ENCODE results near the gene MLLT3. TPM values are rescaled to one million over a fixed set of nuclear protein-coding genes. Genes with fewer than 3 reads are reported as not detected.

MLLT3 gene
- total RNA-seq, 1 donor from 2014 or later, result 15.8 TPM

DNA sequence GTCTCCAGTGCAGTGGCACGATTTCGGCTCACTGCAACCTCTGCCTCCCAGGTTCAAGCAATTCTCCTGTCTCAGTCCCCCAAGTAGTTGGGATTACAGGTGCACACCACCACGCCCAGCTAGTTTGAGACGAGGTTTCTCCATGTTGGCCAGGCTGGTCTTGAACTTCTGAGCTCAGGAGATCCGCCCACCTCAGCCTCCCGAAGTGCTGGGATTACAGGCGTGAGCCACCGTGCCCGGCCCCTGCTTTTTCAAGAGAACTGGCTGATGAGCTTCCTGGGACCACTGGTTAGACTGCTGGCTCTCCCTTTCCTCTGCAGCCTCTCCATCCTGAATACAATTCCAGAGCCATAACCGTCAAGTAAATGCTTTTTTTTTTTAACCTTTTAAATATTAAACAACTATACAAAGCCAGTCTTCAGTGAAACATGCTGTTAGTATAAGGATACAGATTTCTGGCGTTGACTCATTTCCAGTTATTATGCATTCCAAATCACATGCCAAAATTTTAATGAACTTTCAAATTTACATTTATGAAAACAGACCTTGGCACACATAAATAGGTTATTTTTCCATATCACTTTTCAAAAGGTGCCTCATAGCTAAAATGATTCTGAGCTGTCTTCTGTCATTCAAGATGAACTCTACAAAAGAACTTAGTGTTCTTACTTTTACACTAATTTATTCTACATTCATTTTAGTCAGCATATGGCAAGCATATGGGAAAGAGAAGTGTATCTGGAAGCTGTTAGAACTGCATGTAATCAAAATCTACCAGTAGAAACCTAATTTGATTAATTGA is 116.0 kb downstream of the MLLT3 start:
- no peaks in the 10 kb centered on the region for H3K36me3 ChIP-seq (ENCODE audit: control insufficient read depth, insufficient read depth, low read length)
- no peak for FAIRE-seq
- no peak overlapping the region for H3K4me3 ChIP-seq (ENCODE audit: low read depth, low read length)
- no peak for DNase-seq (ENCODE audit: low read depth)
- TF ChIP-seq, protein P1, sequence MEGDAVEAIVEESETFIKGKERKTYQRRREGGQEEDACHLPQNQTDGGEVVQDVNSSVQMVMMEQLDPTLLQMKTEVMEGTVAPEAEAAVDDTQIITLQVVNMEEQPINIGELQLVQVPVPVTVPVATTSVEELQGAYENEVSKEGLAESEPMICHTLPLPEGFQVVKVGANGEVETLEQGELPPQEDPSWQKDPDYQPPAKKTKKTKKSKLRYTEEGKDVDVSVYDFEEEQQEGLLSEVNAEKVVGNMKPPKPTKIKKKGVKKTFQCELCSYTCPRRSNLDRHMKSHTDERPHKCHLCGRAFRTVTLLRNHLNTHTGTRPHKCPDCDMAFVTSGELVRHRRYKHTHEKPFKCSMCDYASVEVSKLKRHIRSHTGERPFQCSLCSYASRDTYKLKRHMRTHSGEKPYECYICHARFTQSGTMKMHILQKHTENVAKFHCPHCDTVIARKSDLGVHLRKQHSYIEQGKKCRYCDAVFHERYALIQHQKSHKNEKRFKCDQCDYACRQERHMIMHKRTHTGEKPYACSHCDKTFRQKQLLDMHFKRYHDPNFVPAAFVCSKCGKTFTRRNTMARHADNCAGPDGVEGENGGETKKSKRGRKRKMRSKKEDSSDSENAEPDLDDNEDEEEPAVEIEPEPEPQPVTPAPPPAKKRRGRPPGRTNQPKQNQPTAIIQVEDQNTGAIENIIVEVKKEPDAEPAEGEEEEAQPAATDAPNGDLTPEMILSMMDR (IDR thresholded peaks at IDR 0.05; ENCODE audit: insufficient read depth, low read length, severe bottlenecking), result no peak
- H3K27me3 ChIP-seq (ENCODE audit: control insufficient read depth, insufficient read depth, low read length), result no peaks in the 10 kb centered on the region

DNA sequence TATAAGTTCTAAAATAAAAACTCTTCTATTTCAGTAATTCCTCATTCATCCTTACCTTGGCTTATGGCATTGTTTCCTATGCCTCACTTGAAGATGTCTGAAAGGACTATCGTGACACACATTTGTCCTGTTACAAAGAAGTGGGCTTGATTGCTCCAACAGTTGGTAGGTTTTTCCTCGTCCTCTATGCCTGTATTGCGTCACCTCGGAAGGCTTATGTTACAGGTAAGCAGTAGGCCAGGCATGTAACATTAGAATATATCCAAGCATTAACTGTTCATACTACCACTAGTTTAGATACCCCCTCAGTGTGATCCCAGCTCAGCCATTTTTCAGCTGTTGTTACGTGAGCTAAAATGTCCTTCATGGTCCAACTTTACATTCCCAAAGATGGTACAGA is 116.7 kb downstream of the MLLT3 start:
- no peaks in the 10 kb centered on the region for H3K36me3 ChIP-seq (ENCODE audit: control insufficient read depth, insufficient read depth, low read length)
- DNase-seq (ENCODE audit: low read depth) (no peak), FAIRE-seq (peak; percentile 72)
- no peak overlapping the region for H3K4me3 ChIP-seq (ENCODE audit: low read depth, low read length)
- TF ChIP-seq, protein P1 (IDR thresholded peaks at IDR 0.05; ENCODE audit: insufficient read depth, low read length, severe bottlenecking), result no peak
- H3K27me3 ChIP-seq (ENCODE audit: control insufficient read depth, insufficient read depth, low read length), result no peaks in the 10 kb centered on the region

DNA sequence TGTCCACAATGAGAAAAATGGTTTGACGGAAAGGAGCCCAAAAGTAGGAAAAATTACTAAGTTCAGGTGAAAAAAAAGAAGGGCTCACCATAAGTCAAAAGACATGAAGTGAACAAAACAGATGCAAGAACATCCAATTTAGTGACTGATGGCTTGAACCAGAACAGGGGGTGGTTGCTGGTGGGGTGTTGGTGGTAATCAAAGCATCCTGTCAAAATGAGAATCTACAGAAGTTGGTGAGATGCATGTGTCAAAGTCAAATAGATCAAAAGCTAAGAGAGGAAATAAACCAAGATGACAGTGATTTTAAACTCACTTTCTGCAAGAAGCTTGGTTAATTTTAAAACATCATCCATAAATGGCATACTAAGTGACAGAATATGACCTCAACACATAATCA is 117.4 kb downstream of the MLLT3 start:
- no peaks in the 10 kb centered on the region for H3K36me3 ChIP-seq (ENCODE audit: control insufficient read depth, insufficient read depth, low read length)
- TF ChIP-seq, protein P1 (IDR thresholded peaks at IDR 0.05; ENCODE audit: insufficient read depth, low read length, severe bottlenecking), result no peak
- DNase-seq (ENCODE audit: low read depth) (no peak), FAIRE-seq (no peak)
- no peaks in the 10 kb centered on the region for H3K27me3 ChIP-seq (ENCODE audit: control insufficient read depth, insufficient read depth, low read length)
- H3K4me3 ChIP-seq (ENCODE audit: low read depth, low read length), result no peak overlapping the region

DNA sequence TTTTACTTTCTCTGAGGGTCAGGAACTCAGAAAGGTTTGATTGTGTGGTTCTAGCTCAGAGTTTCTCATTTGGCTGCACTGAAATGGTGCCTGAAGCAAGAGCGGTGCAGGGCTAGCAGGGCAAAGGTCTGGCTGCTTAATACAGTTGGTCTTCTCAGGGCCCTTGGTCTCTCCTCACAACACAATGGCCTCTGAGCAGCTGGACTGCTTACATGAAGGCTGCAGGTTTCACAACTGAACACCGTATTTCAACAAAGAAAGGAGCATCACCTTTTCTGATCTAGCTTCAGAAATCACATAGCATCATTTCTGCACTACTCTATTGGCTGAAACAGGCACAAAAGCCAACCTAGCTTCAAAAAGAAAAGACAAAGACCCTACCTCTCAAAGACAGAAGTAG is 122.2 kb downstream of the MLLT3 start:
- no peaks in the 10 kb centered on the region for H3K36me3 ChIP-seq (ENCODE audit: control insufficient read depth, insufficient read depth, low read length)
- no peak for FAIRE-seq
- DNase-seq (ENCODE audit: low read depth), result no peak
- H3K27me3 ChIP-seq (ENCODE audit: control insufficient read depth, insufficient read depth, low read length), result no peaks in the 10 kb centered on the region
- no peak overlapping the region for H3K4me3 ChIP-seq (ENCODE audit: low read depth, low read length)
- TF ChIP-seq, protein P1 (IDR thresholded peaks at IDR 0.05; ENCODE audit: insufficient read depth, low read length, severe bottlenecking), result no peak

DNA sequence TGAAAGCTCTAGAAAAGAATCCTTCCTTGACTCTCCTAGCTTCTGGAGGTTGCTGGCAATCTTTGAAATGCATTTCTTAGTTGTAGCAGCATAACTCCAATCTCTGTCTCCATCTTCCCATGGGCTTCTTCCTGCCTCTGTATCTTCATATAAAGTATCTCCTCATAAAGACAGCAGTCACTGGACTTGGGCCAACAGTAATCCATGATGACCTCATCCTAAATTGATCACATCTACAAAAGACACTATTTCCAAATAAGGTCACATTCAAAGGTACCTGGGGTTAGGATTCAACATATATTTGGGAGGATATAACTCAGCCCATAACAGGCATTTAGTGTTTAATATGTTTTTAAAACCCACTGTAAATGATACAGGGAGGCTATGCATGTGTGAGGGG is 123.3 kb downstream of the MLLT3 start:
- DNase-seq (ENCODE audit: low read depth) (no peak), FAIRE-seq (no peak)
- TF ChIP-seq, protein P1 (IDR thresholded peaks at IDR 0.05; ENCODE audit: insufficient read depth, low read length, severe bottlenecking), result no peak
- Histone ChIP-seq H3K36me3 (ENCODE audit: control insufficient read depth, insufficient read depth, low read length) (no peaks in the 10 kb centered on the region), H3K27me3 (ENCODE audit: control insufficient read depth, insufficient read depth, low read length) (no peaks in the 10 kb centered on the region), H3K4me3 (ENCODE audit: low read depth, low read length) (no peak overlapping the region)

DNA sequence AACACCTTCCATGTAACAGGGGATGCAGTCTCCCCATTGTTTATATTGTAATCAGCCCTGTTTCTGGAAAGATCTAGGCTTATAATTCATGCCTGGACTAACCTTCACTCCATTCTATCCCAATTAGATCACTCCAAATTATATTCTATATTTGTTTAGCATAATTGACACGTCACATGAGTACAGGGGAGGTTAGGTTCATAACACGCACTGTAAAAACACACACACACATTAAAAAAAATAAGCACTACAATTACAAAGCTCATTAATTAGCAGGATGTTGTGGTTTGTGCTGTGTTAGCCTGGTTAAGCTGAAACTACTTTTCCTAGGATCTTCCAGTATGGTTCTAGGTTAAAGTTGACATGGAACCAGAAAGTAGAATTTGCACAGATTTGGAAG is 126.0 kb downstream of the MLLT3 start:
- DNase-seq (ENCODE audit: low read depth) (peak; percentile 18), FAIRE-seq (no peak)
- no peaks in the 10 kb centered on the region for H3K27me3 ChIP-seq (ENCODE audit: control insufficient read depth, insufficient read depth, low read length)
- no peak overlapping the region for H3K4me3 ChIP-seq (ENCODE audit: low read depth, low read length)
- TF ChIP-seq, protein P1 (IDR thresholded peaks at IDR 0.05; ENCODE audit: insufficient read depth, low read length, severe bottlenecking), result no peak
- H3K36me3 ChIP-seq (ENCODE audit: control insufficient read depth, insufficient read depth, low read length), result no peaks in the 10 kb centered on the region

All from bronchial epithelial cell (primary cell).